HG02943 (cell line): ENCODE data around the gene COQ4.
"Not testable (repeated sequence)": the region's sequence is repeated elsewhere in the genome, so short reads cannot be mapped to it uniquely, and the experiment has no call there.

Experiments
- ATAC-seq: cut with Tn5 transposase; IDR thresholded peaks from one replicate; pipeline ENCODE4 v1.9.1; 2021; ENCODE audit warnings: mild to moderate bottlenecking, low read depth, moderate library complexity; ENCODE audit not compliant: unreplicated experiment

The COQ4 gene

DNA sequence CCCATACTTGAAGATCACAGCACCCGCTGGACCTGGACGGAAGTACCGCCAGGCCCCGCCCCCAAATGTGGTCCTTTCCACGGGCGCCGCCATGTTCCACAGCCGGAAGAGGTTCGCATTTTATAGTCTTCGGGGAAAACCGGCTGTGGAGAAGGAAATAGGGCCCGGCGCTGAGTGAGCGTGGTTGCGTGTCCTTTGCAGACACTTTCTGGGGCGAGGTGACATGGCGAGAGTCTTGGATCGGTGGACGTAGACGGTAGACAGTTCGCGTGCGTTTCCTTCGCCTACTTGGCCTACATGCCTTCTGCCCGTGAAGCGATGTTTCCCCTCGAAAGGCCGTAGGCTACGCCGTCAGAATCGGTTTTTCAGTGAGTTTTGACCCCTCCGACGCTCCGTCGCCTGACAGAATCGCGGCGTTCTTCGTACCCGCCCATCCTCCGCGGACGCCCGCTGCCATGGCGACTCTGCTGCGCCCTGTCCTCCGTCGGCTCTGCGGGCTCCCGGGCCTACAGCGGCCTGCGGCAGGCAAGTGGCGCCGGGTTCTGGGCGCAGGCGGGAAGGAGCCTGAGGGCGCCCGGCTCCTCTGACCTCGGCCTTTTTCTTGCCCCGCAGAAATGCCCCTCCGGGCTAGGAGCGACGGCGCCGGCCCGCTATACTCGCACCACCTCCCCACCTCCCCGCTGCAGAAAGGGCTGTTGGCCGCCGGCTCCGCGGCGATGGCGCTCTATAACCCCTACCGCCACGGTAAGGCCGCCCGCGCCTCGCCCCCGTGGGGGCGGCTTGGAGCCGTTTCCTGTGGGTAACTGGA, at the start of gene COQ4, which contains the start of gene TRUB2:
Gene COQ4, plus strand, starts transcription at position 436 of the 808 bp plus-strand sequence. Its CDS starts 20 bp downstream, at position 456.
Gene TRUB2, minus strand, starts transcription at position 44 of the 808 bp plus-strand sequence. Its CDS starts 39 bp downstream, at position 5.
- ATAC-seq, result peak; percentile 74

DNA sequence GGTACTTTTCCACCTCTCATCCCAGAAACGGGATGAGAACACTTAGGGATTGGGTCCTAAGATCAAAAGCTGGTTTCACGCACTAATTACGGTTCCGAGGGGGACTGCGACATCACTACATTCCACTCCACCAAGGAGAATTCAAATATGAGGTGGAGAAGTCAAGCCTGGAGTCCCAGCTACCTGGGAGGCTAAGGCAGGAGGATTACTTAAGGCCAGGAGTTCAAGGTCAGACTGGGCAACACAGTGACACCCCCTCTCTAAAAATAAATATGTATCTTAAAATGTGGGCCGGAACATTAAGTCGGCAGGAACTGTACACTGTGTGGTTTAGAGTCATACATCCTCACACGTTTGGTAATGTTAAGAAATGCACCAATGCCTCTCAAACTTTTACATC, 48.4 kb upstream of the COQ4 start:
- no peak for ATAC-seq

DNA sequence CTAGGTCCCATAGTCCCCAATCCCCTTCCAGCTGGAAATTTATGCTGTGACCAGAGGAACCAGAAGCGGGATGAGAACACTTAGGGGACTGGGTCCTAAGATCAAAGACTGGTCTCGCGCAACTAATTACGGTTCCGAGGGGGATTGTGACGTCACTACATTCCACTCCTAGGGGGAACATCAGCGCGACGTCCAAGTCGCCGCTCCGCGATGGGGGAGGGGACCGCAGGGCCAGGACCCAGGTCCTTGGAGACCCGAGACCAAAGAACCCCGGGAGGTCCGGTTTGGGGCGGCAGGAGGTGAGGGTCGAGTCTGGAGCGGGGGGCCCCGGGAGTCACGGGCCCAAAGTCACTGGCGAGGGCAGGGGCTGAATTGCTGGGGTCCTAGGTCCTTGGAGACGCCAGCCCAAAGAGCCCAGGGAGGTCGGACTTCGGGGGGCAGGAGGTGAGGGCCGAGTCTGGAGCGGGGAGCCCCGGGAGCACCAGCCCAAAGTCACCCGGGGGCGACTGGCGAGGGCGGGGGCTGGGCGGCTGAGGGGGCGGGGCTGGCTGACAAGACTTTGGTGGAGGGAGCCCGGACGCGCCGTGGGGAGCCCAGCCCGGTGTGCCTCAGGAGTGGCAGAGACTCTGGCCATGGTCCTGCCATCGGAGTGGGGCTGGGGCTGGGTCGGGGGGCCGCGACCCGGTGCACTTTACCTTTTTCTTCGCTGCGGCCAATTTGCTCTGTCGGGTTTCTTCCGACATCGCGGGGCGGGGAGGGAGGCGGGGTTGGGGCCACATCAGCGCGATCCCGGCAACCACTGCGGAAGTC, 47.2 kb upstream of the COQ4 start, which contains the start of gene GOLGA2:
Gene GOLGA2, minus strand, starts transcription at position 810 of the 810 bp plus-strand sequence. Its CDS starts 31 bp downstream, at position 779.
- peak; percentile 49 for ATAC-seq

DNA sequence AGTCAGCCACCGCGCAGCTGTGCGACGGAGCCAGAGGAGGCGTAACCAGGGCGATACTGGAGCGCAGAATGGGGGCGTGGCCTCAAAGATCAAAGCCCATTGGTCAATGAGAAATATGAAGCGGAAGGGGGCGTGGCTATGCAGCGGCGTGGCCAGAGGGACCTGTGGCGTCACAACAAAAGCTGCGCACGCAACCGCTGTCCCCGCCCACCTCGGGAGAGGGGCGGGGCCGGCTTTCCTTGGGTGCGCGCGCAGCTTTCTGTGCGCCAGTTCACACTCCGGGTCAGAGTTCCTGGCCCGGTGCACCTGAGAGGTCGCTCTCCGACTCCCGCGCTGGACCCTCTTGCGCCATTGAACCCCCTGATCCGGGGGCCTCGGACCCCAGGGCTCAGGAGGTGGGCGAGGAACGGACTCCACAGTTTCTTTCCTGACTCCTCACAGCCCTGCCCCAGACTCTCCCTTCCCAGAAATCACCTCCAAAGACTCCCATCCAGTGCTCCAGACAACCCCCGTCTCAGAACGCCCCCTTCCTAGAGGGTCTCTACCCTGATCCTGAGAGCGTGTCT, 46.5 kb upstream of the COQ4 start, which contains the start of gene SWI5:
Gene SWI5, plus strand, starts transcription at position 269 of the 566 bp plus-strand sequence.
- peak; percentile 94 for ATAC-seq

DNA sequence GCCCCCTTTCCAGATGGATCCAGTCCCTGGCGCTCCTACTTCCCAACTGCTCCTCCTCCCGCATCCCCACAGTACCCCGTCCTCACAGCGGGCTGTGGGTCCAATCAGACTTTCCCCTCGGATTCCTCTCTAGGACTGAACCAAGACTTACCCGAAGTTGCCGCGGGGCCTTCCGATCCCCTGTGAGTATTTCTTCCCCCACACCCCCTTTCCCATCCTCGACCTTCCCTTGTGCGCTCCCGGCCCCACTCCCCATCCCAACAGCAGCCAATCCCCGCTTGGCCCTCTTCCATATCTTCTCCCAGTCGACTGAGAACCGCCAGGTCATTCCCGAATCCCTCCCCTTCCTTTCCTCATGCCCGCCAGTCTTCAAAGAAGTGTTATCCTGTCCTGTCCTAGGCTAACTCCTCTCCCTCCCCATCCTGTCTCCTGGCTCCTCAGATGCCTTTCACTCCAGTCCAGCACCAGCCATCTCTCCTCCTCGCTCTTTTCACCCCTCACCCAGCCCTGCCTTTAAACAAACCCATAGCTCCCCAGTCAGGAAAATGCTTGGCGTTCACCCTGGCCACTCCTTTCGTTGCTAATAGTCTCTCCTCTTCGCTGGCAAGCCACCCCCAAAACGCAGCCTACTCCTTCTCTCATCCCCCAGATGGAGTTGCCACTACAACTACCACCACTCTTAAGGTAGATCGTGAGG, 45.9 kb upstream of the COQ4 start:
- no peak for ATAC-seq

DNA sequence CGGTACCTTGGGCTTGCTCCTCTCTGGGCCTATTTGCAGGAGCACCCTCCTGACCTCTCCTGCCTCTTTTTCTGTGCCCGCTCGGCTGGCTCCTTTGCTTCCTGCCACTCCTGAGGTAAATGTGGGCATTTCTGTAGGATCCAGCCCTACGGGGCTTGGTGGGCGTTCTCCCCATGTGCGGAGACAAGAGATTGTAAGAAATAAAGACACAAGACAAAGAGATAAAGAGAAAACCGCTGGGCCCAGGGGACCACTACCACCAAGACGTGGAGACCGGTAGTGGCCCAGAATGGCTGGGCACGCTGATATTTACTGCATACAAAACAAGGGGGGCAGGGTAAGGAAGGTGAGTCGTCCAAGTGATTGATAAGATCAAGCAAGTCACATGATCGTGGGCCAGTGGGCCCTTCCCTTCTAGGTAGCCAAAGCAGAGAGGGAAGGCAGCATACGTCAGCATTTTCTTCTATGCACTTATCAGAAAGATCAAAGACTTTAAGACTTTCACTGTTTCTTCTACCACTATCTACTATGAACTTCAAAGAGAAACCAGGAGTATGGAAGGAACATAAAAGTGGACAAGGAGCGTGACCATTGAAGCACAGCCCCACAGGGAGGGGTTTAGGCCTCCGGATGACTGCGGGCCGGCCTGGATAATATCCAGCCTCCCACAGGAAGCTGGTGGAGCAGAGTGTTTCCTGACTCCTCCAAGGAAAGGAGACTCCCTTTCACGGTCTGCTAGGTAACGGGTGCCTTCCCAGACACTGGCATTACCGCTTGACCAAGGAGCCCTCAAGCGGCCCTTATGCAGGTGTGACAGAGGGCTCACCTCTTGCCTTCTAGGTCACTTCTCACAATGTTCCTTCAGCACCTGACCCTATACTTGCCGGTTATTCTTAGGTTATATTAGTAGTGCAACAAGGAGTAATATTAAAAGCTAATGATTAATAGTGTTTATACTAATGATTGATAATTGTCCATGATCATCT, 43.3 kb upstream of the COQ4 start:
- ATAC-seq, result not testable (repeated sequence)

DNA sequence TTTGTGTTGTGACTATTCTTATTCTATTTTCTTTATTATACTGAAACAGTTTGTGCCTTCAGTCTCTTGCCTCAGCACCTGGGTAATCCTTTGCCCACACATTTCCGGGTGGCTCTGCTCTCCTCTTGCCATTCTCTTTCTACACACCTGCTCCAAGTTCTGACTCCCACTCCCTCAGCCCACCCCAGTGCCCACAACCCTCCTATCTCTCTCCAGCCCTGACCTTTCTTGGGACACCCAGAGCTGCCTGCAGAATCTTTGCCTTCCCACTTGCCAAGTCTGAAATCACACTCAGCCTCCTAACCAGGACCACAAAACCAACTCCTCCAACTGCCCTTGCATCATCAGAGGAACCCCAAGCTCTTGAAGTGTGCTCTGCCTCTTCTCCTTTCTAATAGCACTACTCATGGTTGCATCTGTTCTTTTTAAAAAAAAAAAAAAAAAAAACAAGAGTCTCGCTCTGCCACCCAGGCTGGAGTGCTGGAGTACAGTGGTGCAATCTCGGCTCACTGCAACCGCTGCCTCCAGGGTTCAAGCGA, 42.5 kb upstream of the COQ4 start:
- no peak for ATAC-seq

DNA sequence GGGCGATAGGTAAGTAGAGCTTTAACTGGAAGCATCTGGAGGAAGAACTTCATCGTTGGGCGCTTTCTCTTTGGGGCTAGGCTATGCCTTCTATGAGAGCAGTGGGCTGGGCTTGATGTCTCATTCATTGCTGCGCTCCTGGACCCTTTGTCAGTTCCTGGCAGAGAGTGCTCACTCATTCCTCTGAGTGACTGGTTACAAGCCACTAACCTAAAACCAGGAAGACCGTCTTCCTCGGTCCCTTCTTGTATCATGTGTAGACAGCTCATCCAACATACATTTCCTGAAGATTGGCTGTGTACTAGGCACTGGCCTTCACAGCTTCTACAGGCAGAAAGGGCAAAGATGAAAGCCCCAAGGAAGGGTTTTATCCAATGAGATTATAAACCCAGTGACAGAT, 40.1 kb upstream of the COQ4 start:
- ATAC-seq, result no peak

DNA sequence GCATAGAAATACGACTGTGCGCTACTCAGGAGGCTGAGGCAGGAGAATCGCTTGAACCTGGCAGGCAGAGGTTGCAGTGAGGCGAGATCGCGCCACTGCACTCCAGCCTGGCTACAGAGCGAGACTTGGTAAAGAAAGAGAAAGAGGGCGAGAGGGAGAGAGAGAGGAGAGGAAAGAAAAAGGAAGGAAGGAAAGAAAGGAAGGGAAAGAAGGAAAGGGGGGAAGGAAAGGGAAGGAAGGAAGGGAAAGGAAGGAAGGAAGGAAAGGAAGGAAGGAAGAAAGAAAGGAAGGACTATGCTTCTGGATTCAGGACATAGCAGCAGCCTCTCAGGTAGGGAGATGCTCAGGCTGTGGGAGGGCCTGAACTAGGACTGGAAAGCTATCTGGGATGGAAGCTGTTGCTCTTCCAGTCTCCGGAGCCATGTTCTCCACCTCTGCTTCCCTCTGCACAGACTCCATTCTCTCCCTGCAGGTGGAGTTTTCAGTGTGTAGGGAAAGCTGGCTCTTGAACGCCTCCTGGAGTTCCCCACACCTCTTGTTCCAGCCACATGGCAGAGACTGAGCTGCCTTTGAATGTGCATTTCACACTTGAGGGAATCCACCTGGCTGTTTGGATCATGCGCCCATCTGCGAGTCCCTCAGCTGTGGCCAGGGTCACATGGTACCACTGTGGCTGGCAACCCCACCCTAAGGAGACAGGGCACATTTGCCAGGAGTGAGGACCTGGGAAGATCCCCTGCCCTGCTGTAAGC, 37.4 kb upstream of the COQ4 start:
- no peak for ATAC-seq

DNA sequence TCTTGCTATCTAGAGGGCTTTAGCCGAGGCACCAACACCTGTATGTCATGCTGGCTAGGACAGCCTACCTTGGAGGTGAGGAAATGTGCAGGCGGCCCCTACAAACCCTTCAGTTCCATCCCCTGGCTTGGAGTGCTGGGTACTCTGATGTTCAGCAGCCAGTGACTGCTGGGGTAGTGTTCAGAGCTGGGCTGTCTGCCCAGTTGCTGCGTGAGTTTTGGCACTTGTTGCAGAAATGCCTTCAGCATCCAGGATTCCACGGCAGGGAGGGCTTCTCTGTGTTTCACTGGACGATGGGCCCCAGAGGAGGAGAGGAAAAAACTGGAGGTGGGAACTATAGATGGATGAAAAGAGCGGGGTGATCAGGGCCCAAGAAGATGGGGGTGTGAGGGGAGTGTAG, 36.2 kb upstream of the COQ4 start:
- ATAC-seq, result no peak

DNA sequence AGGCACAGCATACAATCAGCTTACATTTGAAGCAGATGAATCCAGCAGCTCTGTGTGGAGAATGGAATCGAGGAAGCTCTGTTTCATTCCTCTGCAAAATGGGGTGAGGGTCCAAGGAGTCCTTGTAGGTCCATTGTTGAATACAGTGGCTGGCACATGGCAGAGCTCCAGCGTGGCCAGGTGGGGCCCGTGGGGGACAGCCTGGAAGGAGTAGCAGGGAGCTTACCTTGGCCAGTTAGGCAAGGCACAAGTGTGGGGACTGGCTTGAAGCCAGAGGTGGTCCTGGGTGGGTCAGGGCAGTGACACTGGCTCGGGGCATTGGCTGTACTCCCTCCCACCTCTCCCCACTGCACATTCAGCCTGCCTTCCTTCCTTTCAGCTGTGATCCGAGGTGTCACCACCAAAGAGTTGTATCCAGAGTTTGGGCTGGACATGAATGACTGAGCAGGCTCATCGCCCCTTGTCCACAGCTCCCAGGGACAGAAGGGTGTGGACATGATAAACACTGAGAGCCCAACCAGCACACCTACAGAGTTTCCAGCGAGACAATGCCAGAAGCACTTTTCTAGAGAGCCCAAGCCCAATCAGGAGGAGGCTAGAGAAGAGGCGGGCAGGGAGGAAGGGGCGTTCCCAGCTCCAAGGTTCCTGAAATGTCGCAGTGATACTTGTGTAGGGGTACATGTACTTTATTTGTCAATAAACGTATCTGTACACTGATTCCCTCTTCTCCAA, 34.2 kb upstream of the COQ4 start:
- no peak for ATAC-seq

DNA sequence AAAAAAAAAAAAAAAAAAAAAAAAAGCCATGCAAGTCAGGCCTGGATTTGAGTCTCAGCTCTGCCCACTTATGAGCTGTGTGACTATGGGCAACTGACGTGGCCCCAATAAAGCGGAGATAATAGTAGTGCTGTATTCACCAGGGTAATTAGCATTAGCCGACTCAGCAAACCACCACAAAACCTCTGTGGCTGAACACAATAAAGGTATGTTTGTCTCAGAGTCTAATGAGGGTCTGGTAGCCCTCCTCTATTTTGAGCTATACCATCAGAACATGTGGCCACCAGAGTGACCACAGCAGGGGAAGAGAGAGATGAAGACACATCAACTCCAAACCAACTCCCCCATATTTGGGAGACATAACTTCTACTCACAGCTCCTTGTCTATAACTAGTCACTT, 30.6 kb upstream of the COQ4 start:
- ATAC-seq, result no peak

DNA sequence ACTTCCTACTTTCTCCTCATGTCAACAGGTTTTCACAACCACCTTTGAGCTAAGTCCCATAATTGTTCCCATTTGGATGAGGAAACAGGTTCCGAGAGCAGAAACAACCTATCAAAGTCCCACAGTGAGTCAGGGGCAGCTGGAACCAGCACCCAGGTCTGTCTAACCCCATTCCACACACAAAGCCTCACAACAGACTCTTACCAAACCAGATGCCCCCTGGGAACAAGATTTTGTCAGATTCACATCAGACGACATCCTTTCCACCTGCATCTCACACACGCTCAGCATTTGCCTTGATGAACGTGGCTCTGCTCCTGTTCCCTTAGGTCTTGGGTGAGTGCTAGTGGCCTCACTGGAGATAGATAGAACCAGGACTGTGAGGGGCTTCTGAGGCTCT, 29.5 kb upstream of the COQ4 start:
- no peak for ATAC-seq

DNA sequence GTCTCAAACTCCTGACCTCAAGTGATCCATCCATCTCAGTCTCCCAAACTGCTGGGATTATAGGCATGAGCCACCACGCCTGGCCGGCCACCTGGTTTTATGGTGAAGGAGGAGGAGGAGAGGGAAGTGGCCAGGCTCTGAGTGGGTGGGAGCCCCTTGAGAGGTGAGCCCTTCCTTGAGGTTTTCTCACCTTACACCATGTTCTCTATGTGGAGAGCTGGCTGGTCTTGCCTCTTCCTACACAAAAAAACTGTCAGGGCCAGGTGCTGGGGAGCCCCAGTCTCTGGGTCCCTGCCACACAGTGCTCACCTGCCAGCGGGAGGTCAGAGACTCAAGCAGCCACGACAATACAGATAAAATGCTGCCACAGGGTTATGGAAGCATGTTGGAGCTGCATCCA, 28.5 kb upstream of the COQ4 start:
- no peak for ATAC-seq

DNA sequence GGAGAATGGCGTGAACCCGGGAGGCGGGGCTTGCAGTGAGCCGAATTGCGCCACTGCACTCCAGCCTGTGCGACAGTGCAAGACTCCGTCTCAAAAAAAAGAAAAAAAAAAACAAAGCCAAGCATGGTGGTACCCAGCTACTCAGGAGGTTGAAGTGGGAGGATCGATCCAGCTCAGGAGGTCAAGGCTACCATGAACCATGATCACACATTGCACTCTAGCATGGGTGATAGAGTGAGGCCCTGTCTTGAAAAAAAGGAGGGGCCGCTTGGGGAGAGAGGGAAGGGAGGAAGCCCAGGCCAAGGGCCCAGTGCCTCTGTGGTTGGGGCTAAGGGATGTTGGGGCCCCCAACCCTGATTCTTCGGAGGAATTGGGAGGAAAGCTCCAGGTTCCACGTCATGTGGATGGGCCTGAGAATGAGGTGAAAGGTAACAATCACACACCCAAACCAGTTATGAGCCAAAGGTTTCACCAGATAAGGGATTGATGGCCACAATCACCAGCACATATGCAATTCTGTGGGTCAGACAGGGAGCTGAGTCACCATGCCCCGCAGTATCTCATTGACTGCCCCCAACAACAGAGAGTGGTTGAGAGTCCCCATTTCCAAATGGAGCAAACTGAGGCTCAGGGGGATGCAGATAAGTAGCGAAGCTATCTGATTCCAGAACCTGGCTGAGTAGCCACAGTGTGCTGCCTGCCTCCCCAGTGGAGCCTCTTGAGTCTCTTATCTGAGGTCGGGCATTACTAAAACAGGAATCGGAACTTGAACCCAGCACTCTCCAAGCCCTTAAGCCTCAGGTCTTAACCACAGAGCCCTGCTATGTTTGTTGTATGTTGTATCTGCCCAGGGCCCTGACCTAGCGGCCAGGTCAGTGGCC, 26.1 kb upstream of the COQ4 start:
- no peak for ATAC-seq

DNA sequence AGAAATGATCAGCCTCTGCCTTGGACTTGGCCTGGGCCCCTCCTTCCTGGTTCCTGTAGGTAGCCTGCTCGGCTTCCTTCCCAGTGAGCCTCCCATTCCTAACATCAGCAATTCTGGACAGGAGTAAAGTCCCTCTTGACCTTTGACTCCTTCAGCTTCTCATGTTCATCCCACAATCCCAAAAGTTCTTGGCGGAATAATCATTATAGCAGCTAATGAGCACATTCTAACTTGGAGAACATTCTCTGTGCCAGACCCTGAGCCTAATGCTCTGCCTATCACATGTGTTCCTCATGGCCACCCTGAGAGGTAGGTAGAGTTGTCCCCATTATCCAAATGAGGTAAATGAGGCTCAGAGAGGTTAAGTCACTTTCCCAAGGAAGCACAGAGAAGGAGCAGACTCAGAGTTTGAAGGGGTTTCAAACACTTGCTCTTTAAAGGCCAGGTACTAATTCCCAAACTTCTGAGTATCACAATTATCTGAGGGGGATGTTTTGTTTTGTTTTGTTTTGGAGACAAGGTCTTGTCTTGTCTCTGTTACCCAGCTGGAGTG, 25.3 kb upstream of the COQ4 start:
- ATAC-seq, result no peak
